DND-41 (cell line): ENCODE measurements around the gene USP4.

Experiments
- CTCF ChIP-seq: IDR thresholded peaks from 2 replicates; pipeline ENCODE4 v1.5.1; 2012; ENCODE audit warnings: borderline replicate concordance, low read length, moderate library complexity, mild to moderate bottlenecking; ENCODE audit not compliant: poor library complexity, severe bottlenecking; ENCODE audit errors: extremely low read depth
- EZH2 ChIP-seq: IDR thresholded peaks from 3 replicates; pipeline ENCODE4 v1.6.1; 2012; ENCODE audit warnings: borderline replicate concordance, low read depth, mild to moderate bottlenecking, moderate library complexity, low read length, inconsistent platforms; ENCODE audit not compliant: severe bottlenecking

GRCh38 chr3:49238274-49239127 is 101.4 kb downstream of the USP4 start:
- TF ChIP-seq CTCF (no peak), EZH2 (no peak)
